CD4-positive, alpha-beta T cell treated with Interleukin-10 for 1 hour (primary cell): ENCODE results near the gene GMIP.

Source experiments
- DNase-seq: peaks from one replicate; pipeline ENCODE4 v3.0.0-alpha.2; 2020

GMIP gene

GRCh38 chr19:19606021-19606420 is 37.4 kb downstream of the GMIP start:
- peak; percentile 78 for DNase-seq

- DNase-seq, result no peak
Observed at GRCh38 chr19:19602713-19603324, 40.6 kb downstream of the GMIP start.

GRCh38 chr19:19602136-19602712 is 41.2 kb downstream of the GMIP start:
- peak; percentile 72 for DNase-seq

GRCh38 chr19:19600793-19601330 is 42.6 kb downstream of the GMIP start:
- DNase-seq, result peak; percentile 54

- peak; percentile 82 for DNase-seq
Observed at GRCh38 chr19:19598728-19599451, 44.6 kb downstream of the GMIP start.

GRCh38 chr19:19597809-19598306 is 45.6 kb downstream of the GMIP start:
- peak; percentile 92 for DNase-seq

- DNase-seq, result no peak
Observed at GRCh38 chr19:19595171-19595701, 48.2 kb downstream of the GMIP start.

- DNase-seq, result no peak
Observed at GRCh38 chr19:19594381-19594780, 49.1 kb downstream of the GMIP start.

- no peak for DNase-seq
Observed at GRCh38 chr19:19592690-19593089, 50.8 kb downstream of the GMIP start.

- DNase-seq, result peak; percentile 83
Observed at GRCh38 chr19:19591133-19591825, 52.2 kb downstream of the GMIP start.

GRCh38 chr19:19588546-19588945 is 54.9 kb downstream of the GMIP start:
- DNase-seq, result no peak

GRCh38 chr19:19587771-19588170 is 55.7 kb downstream of the GMIP start:
- DNase-seq, result no peak

GRCh38 chr19:19584356-19584755 is 59.1 kb downstream of the GMIP start:
- DNase-seq, result no peak

- no peak for DNase-seq
Observed at GRCh38 chr19:19582471-19582870, 61.0 kb downstream of the GMIP start.

- no peak for DNase-seq
Observed at GRCh38 chr19:19581391-19581790, 62.1 kb downstream of the GMIP start.

GRCh38 chr19:19580418-19580817 is 63.0 kb downstream of the GMIP start:
- DNase-seq, result no peak

- DNase-seq, result no peak
Observed at GRCh38 chr19:19579533-19580361, 63.7 kb downstream of the GMIP start.
